Endodermal cell (in vitro differentiated cells): ENCODE results near the gene GPC3. TPM values are rescaled to one million over a fixed set of nuclear protein-coding genes. Genes with fewer than 3 reads are reported as not detected.

Experiments
- DNase-seq: peaks from one replicate; pipeline ENCODE4 v3.0.0-alpha.2; 2017
- H3K27ac ChIP-seq: 2 replicates; pipeline ENCODE4 v1.5.1; 2013; ENCODE audit warnings: mild to moderate bottlenecking, low read depth, low read length, moderate library complexity
- H3K27me3 ChIP-seq: 2 replicates; pipeline ENCODE4 v1.6.1; 2013; ENCODE audit warnings: mild to moderate bottlenecking, low read length, moderate library complexity; ENCODE audit not compliant: insufficient read depth, control insufficient read depth, poor library complexity, severe bottlenecking
- H3K36me3 ChIP-seq: 2 replicates; pipeline ENCODE4 v1.7.0; 2013; ENCODE audit warnings: mild to moderate bottlenecking, low read length, moderate library complexity; ENCODE audit not compliant: control insufficient read depth, insufficient read depth
- H3K4me1 ChIP-seq: one replicate; pipeline ENCODE4 v1.7.0; 2013; ENCODE audit warnings: low read length; ENCODE audit not compliant: control insufficient read depth, insufficient read depth
- H3K4me3 ChIP-seq: 2 replicates; pipeline ENCODE4 v1.5.1; 2013; ENCODE audit warnings: mild to moderate bottlenecking, low read length, moderate library complexity
- H3K9ac ChIP-seq: 2 replicates; pipeline ENCODE4 v1.6.1; 2013; ENCODE audit warnings: mild to moderate bottlenecking, low read length, moderate library complexity; ENCODE audit not compliant: poor library complexity, severe bottlenecking; ENCODE audit errors: extremely low read depth
- H3K9me3 ChIP-seq: 2 replicates; pipeline ENCODE4 v1.6.1; 2013; ENCODE audit warnings: mild to moderate bottlenecking, low read length, moderate library complexity; ENCODE audit not compliant: control insufficient read depth
- H3K27ac Mint-ChIP-seq: 2 replicates; pipeline ENCODE4 v1.8.0; 2020; ENCODE audit warnings: mixed read lengths
- H3K27me3 Mint-ChIP-seq: 2 replicates; pipeline ENCODE4 v1.8.0; 2021; ENCODE audit warnings: mild to moderate bottlenecking, mixed read lengths; ENCODE audit not compliant: insufficient read depth
- H3K36me3 Mint-ChIP-seq: 2 replicates; pipeline ENCODE4 v1.8.0; 2020; ENCODE audit warnings: low read depth, mixed read lengths
- H3K4me1 Mint-ChIP-seq: 2 replicates; pipeline ENCODE4 v1.8.0; 2020; ENCODE audit warnings: mixed read lengths
- H3K4me3 Mint-ChIP-seq: 2 replicates; pipeline ENCODE4 v1.8.0; 2020; ENCODE audit warnings: mild to moderate bottlenecking, moderate library complexity, mixed read lengths
- H3K9me3 Mint-ChIP-seq: 2 replicates; pipeline ENCODE4 v1.8.0; 2020; ENCODE audit warnings: mild to moderate bottlenecking, mixed read lengths
- CTCF ChIP-seq: fragments of 200-600 bp; sonication (generic); conservative IDR thresholded peaks from 2 replicates; pipeline ENCODE4 v1.5.0; 2021; ENCODE audit warnings: antibody characterized with exemption, mild to moderate bottlenecking
- WGBS, 2 experiments: methylation state at CpG; one replicate each; pipeline versions ENCODE4 v1.1.5 to v1.1.7; 2013; ENCODE audit warnings: missing lambda C conversion rate in 2 of 2, mixed read lengths in 1 of 2; ENCODE audit not compliant: insufficient coverage in 1 of 2, insufficient read length in 1 of 2; 5-methylcytosine and 5-hydroxymethylcytosine counted together
- total RNA-seq, 2 donors: library from RNA; stranded (reverse); fragmentation: NEBNext Ultra II Directional in 1 of 2; extraction: Animal tissue kit (Norgen Biotek cat#: 25700) in 1 of 2; gene quantifications; 2 replicates in 1 of 2; 3 replicates in 1 of 2; pipeline ENCODE4 v1.2.1, GENCODE V29; 2021

Gene GPC3
- total RNA-seq, 2 donors from 2014 or later: 39.5 to 125 TPM

GRCh38 chrX:133697656-133698055 lies 287.7 kb downstream of the GPC3 start:
- H3K27me3 ChIP-seq: no peaks in the 10 kb centered on the region
- no peak overlapping the region for H3K4me3 ChIP-seq
- peaks cover 6% of the 10 kb centered on the region for H3K36me3 Mint-ChIP-seq
- H3K36me3 ChIP-seq: no peaks in the 10 kb centered on the region
- no peaks in the 10 kb centered on the region for H3K9me3 Mint-ChIP-seq
- DNase-seq: no peak
- no peak for TF ChIP-seq CTCF
- H3K27ac ChIP-seq: peak overlapping the region; percentile 53
- H3K9me3 ChIP-seq: no peaks in the 10 kb centered on the region
- 47% methylated on average over 3 of the region's 3 CpGs; no CpG with 5 or more reads in 1 of the 2 experiments for WGBS, 2 experiments
- H3K27ac Mint-ChIP-seq: peak overlapping the region; percentile 16
- no peaks in the 10 kb centered on the region for H3K27me3 Mint-ChIP-seq
- H3K4me3 Mint-ChIP-seq: no peak overlapping the region
- H3K9ac ChIP-seq: no peak overlapping the region
- peaks cover 4% of the 10 kb centered on the region for H3K4me1 ChIP-seq
- peaks cover 48% of the 10 kb centered on the region for H3K4me1 Mint-ChIP-seq

GRCh38 chrX:133689997-133690599 lies 295.3 kb downstream of the GPC3 start:
- Mint-ChIP-seq H3K4me1 (peaks cover 22% of the 10 kb centered on the region), H3K9me3 (no peaks in the 10 kb centered on the region), H3K27ac (no peak overlapping the region), H3K4me3 (no peak overlapping the region), H3K36me3 (peaks cover 12% of the 10 kb centered on the region), H3K27me3 (no peaks in the 10 kb centered on the region)
- TF ChIP-seq CTCF: no peak
- Histone ChIP-seq H3K4me3 (no peak overlapping the region), H3K9me3 (no peaks in the 10 kb centered on the region), H3K4me1 (no peaks in the 10 kb centered on the region), H3K27ac (no peak overlapping the region), H3K27me3 (no peaks in the 10 kb centered on the region), H3K9ac (no peak overlapping the region), H3K36me3 (no peaks in the 10 kb centered on the region)
- WGBS, 2 experiments: 100% methylated on average over 1 of the region's 1 CpG; no CpG with 5 or more reads in 1 of the 2 experiments
- DNase-seq: no peak

GRCh38 chrX:133685822-133686221 lies 299.6 kb downstream of the GPC3 start:
- H3K36me3 ChIP-seq: no peaks in the 10 kb centered on the region
- no peak overlapping the region for H3K27ac ChIP-seq
- no peaks in the 10 kb centered on the region for H3K27me3 ChIP-seq
- no peak overlapping the region for H3K4me3 ChIP-seq
- H3K4me1 ChIP-seq: no peaks in the 10 kb centered on the region
- Mint-ChIP-seq H3K27ac (no peak overlapping the region), H3K36me3 (peaks cover 2% of the 10 kb centered on the region), H3K9me3 (no peaks in the 10 kb centered on the region), H3K4me1 (peaks cover 24% of the 10 kb centered on the region), H3K27me3 (no peaks in the 10 kb centered on the region), H3K4me3 (no peak overlapping the region)
- H3K9me3 ChIP-seq: no peaks in the 10 kb centered on the region
- no peak overlapping the region for H3K9ac ChIP-seq
- DNase-seq: no peak
- 41% methylated on average over 3 of the region's 3 CpGs; no CpG with 5 or more reads in 1 of the 2 experiments for WGBS, 2 experiments
- TF ChIP-seq CTCF: no peak
